ENCODE results near the gene TOR1A.
A peak's percentile ranks its signal among the peaks of the same experiment; 100 is the strongest.

TOR1A gene, protein sequence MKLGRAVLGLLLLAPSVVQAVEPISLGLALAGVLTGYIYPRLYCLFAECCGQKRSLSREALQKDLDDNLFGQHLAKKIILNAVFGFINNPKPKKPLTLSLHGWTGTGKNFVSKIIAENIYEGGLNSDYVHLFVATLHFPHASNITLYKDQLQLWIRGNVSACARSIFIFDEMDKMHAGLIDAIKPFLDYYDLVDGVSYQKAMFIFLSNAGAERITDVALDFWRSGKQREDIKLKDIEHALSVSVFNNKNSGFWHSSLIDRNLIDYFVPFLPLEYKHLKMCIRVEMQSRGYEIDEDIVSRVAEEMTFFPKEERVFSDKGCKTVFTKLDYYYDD

GRCh38 chr9:129823935-129824601, at the start of gene TOR1A:
Gene TOR1A, minus strand, starts transcription at chr9:129824136. Its CDS starts 51 bp downstream, at chr9:129824085.
- peak; percentile 89 to 94 for DNase-seq

- DNase-seq, result no peak
Measured at GRCh38 chr9:129871046-129871445, 47.1 kb upstream of the TOR1A start.

GRCh38 chr9:129869585-129870501, 45.9 kb upstream of the TOR1A start:
- DNase-seq, result no peak

DNA sequence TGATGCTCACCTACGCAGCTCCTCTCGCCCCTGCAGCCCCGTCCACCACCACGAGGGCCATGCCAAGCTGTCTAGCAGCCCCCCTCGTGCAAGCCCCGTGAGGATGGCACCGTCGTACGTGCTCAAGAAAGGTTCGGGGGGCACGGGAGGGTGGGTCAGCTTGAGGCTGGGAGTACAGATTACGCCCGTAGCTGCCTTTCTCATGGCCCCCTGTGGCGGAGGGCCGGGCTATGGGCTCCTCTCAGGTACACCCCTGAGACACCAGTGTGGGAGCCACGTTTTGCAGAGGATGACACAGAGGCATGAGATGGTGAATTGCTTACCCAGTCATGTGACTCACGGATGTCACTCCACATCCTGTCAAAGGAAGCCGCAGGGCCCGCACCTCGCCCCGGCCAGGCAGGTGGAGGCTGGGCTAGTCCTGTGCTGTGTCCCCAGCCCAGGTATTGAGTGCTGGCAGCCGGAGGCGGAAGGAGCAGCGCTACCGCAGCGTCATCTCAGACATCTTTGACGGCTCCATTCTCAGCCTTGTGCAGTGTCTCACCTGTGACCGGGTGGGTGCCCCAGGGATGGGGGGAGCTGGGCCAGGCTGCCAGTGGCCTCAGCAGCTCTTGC, 45.0 kb upstream of the TOR1A start:
- DNase-seq, result no peak

GRCh38 chr9:129868023-129868871, 44.3 kb upstream of the TOR1A start:
- no peak for DNase-seq

DNA sequence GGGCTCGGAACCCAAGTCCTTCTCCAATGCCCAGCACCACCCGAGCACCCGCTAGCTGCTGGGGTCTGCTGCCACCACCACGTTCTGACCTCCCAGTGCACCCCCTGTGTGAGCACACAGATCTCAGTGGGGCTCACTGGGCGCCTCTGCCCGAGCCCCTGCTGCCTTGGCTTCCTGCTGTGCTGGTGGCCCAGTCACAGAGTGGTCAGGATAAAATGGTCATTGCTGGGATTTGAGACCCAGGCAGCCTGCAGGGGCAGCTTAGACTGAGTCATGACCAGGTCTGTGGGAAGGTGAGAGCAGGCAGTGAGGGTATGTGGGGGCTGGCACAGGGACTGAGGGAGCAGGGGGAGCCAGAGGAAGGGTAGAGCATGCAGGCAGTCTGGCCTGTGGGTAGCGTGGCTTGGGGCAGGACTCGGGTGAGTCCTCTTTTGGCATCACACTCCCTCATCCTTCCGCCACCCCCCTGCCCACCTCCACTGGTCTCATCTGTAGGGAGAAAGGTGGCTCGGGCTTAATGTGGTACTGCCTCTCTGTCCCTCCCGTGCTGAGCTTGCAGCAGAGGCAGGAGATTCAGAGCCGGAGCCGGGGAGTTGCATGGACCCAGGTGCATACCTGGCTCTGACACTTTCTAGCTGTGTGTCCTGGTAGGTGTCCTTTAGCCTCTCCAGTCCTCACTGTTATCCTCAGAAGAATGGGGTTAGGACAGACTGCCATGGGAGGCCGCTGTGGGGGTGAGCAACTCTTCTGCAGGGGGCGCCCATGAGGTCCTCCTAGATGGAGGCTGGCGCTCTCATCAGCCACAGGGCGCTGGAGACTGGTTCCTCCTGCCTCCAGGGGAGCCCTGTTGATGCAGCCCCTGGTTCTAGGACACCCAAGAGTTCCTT, 43.4 kb upstream of the TOR1A start:
- no peak for DNase-seq

DNA sequence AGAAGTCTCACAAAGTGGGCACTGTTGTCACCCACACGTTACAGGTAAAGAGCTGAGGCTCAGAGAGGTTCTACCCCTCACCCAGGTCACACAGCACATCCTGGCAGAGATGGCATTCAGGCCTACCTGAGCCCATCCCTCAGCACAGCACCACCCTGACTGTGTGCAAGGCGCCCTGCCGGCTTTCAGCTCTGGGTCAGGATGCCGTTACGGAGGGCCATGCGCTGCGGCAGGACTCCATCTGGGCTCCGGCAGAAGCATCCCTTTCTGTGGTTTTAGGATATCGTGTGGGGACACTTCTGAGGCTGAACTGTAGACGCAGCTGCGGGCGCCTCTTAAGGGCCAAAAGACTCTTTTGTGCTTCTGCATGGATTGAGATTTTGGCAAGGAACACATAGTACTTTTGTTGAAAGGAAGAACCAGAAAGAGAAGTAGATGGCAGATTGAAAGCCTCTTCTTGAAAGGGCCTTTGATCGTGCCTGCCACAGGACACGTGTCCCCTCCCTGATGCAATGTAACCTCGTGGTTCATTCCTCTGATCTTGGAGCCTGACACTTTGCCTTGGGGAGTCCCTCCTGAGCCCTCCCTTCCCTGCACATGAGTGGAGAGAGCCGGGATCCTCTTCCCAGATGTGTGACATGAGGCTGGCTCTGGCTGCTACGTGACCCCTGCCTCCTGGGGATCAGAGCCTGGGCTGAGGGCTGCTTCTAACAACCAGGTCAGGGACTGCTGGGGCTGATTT, 42.6 kb upstream of the TOR1A start:
- peak; percentile 26 to 43 for DNase-seq

DNA sequence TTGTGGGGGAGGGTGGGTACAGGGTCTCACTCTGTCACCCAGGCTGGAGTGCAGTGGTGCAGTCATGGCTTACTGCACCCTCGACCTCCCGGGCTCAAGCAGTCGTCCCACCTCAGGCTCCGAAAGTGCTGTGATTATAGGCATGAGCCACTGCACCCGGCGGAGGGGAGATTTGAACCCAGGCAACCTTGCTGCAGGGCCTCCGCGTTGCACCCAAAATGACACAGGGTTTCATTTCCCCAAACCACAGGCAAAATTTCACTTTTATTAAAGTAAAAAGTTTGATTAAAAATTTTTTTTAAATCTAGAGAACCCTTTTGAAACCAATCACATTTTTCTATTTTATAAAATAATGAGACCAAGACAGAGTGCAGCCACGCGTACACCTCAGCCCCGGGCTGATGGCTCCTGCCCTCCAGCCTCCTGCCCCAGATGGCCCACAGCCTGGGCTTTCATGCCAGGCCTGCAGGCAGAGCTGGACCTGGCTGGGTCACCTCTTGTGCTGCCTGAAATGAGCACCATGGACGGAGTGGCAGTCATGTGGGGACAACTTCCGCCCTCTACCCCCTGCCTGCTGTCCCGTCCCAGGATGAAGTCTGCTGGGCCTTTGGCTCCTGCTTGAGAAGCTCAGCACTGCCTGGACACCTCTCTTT, 41.9 kb upstream of the TOR1A start:
- no peak for DNase-seq

DNA sequence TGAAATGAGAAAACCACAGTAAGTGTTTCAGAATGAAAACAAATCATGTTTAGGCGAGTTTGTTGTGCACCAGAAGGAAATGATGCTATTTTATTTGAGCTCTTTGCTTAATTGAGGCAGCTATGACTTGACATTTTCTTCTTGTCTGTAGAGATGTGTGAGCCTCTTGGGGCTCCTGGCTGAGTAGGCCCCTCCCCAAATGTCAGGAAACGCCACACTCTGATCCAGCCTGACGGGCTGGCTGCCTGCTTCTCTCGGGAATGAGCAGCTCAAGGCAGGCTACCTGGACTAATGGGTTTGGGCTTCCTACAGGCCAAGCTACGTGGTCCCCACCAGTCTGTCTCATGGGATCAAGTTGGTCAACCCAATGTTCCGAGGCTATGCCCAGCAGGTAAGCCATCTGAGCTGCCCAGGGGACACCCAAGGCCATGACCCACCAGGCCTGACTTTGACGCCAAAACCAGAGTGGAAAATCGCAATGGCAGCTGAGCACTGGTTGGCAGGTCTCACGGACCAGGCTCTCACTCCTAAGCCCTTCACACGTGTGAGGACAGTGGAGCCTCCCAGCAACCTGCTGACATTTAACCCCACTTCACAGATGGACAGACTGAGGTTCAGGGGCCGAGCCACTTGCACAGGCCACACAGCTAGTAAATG, 41.2 kb upstream of the TOR1A start:
- no peak for DNase-seq

DNA sequence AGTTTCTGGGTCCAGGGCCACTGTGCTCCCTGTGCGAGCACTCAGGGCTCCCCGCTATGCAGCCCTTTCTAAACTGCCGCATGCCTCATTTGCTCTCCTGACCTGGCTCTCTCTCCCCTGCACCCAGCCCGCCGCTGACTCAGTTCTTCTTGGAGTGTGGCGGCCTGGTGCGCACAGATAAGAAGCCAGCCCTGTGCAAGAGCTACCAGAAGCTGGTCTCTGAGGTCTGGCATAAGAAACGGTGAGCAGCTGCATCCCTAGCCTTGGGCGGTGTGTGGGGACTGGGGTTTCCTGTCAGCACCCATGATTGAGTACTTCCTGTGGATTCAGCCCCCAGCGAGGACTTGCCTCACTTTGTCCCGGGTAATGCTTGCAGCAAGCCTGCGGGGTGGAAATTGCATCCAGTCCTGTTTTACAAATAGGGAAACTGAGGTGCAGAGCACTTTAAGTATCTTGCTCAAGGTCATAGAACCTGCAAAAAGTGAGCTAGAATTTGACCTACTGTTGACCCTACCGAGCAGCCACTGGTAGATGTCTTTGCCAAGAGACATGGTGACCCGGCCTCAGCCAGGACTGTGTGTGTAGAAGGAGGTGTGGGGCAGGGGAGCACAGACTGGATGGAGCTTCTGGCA, 39.2 kb upstream of the TOR1A start:
- DNase-seq, result peak; percentile 36 to 54

GRCh38 chr9:129861447-129861827, 37.5 kb upstream of the TOR1A start:
- DNase-seq, result no peak

DNA sequence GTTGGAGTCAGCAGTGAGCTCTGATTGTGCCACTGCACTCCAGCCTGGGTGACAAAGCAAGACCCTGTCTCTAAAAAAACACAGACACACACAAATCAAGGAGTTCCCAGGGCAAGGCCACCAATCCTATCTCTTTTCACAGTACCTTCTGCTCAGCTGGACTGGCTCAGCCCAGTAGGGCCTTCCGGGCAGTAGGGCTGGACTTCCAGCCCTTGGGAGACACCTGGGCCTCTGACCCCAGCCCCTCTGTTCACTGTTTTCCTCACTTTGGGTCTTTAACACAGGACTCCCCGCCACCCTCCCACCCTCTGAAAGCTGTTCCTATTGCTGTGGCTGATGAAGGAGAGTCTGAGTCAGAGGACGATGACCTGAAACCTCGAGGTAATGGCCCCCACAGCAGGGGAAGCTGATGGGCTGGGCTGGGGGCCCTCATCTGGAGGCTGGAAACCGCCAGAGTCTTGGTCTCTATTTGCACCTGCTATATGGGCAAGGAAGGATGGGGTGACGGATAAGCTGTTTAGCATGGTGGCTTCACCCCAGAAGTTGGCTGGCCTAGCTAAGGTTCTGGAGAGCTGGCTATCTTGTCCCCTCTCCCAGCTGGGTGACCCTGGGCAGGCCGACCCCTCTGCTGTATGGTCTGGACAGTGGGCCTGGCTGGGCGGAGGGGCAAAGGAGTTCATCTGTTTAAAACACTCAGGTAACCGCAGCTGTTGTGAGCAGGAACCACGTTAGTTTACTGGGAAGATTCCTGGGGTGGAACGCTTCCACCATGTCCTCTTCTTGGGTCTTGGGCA, 36.9 kb upstream of the TOR1A start:
- no peak for DNase-seq

GRCh38 chr9:129858167-129858962, 34.4 kb upstream of the TOR1A start:
- DNase-seq, result no peak

DNA sequence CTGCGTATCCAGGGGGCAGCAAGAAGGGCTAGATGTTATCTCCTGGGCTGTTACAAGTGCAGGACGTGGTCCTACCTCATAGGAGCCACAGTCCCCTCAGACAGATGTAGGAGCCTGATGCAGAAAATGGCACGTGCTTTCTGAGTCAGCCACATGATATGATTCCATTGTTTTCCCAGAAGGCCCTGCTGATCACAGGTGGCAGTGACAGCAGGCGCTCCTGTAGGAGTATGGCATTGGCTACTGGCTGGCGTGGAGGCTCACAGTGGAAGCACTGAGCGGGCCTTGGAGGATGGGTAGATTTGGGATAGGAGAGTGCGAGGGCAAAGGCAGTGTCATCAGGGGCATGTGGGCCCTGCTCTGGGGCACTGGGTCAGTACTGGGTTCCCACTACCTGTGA, 33.3 kb upstream of the TOR1A start:
- no peak for DNase-seq

GRCh38 chr9:129854588-129855110, 30.7 kb upstream of the TOR1A start:
- no peak for DNase-seq

DNA sequence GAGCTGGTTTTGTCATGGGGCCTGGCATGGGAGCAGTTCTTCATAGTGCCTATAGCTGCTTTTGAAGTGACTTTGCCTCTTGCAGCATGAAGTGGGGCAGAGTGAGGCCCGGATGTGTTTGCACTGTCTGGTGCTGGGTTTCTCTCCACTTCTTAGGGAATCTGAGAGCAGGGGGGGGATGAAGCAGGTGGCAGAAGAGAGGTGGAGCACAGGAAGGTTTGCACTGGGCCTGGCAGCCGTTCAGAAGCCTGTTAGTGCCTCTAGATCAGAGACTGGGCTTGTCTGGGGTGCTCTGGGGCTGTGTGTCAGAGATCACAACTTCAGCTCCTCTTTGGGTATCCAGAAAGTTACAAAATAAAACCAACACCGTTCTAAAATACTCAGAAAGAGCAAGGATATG, 29.7 kb upstream of the TOR1A start:
- DNase-seq, result no peak

DNA sequence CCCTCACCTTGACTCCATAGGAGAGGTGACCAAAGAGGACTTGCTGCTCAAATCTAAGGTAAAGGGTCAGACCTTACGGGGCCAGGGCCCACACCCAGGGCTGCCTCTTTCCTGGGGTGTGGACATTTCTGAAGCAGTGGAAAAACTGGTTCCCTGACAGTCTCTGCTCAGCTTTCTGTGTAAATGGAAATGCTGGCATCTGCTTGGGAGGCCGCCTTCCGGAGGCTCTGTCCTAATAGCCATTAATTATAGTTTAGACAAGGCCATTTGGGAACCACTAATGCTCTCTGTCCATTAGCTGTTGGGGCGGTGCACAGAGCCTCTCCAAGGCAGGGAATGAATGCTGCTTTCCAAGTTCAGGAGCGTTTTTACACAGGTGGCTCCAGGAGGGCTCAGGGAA, 28.6 kb upstream of the TOR1A start:
- no peak for DNase-seq

Data from inflammatory macrophage treated with lipopolysaccharide for 1 hour (primary cell).